Activated CD4-positive, alpha-beta T cell treated with anti-CD3 and anti-CD28 coated beads, Interleukin-2, amount 50 U/mL, for 48 hours (primary cell): Measurements from ENCODE around the gene CLIC3.

Experiments
- DNase-seq, 2 experiments: peaks; one replicate each; pipeline ENCODE4 v3.0.0-alpha.2; 2020

The CLIC3 gene

GRCh38 chr9:136963341-136963740 lies 33.0 kb downstream of the CLIC3 start:
- DNase-seq, result no peak

DNA sequence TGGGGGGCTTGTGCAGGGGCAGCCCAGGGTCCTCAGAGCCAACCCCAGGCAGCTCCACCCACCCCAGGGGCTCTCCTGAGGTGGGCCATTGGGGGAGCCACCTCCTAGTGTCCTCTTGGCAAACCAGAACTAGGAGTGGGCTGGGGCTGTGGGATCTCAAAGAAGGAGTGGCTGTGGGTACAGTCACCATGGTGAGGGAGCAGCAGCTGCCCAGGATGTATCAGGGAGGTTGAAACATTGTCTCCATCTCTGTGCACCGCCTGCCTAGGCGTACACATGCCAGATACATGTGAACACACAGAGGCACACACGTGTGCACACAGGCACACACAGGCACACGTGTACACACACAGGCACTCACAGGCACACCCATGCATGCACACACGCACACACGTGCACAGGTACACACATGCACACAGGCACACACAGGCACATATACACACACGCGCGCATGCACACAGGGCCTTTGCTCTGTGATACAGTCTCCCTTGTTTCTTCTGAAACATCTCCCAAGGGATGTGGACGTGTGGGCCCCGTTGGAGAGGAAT lies 33.6 kb downstream of the CLIC3 start:
- no peak for DNase-seq

- DNase-seq, result no peak
Observed at GRCh38 chr9:136962163-136962562, 34.2 kb downstream of the CLIC3 start.

- no peak for DNase-seq
Observed at GRCh38 chr9:136961279-136962065, 34.9 kb downstream of the CLIC3 start.

- no peak for DNase-seq
Observed at GRCh38 chr9:136960938-136961275, 35.5 kb downstream of the CLIC3 start.

DNA sequence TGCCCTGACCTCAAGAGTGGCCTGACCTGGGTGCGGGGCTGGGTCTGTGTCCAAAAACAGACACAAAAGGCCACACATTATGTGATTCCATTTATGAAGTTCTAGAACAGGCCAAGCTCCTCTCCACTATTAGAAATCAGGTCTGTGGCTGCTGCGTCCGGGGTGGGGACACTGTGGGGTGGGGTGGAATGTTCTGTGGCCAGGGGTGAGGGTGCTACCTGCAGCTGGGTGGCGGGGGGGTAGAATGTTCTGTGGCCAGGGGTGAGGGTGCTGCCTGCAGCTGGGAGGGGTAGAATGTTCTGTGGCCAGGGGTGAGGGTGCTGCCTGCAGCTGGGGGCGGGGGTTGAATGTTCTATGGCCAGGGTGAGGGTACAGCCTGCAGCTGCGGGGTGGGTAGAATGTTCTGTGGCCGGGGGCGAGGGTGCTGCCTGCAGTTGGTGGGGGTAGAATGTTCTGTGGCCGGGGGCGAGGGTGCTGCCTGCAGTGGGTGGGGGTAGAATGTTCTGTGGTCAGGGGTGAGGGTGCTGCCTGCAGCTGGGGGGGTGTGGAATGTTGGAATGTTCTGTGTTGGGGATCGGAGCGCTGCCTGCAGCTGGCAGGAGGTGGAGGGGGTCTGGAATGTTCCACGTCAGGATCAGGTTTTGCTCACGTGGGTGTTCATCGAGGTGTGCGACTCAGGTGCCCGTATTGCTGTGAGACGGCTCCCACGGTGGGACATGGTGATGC lies 36.0 kb downstream of the CLIC3 start:
- no peak for DNase-seq

GRCh38 chr9:136958898-136959850 lies 37.2 kb downstream of the CLIC3 start:
- DNase-seq, result no peak

- no peak for DNase-seq
Observed at GRCh38 chr9:136958473-136958872, 37.9 kb downstream of the CLIC3 start.

DNA sequence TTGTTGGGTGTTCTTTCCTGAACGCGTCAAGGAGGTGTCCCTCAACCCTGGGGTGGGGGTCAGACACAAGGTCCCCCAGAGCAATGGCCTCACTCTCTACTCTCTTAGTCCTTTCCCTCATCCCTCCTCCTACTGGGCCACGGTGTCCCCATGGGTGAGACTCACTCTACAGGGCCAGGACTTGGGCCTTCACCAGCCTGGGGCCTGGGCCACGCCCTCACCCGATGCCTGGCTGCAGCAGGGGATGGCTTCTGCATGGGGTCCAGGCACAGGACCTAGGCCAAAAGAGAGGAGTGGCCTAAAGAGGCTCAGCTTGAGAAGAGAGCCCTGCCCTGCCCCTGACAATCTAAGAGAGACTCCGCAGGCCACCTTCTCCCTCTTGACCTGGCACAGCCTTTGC lies 38.5 kb downstream of the CLIC3 start:
- DNase-seq, result no peak

GRCh38 chr9:136957461-136957860 lies 38.9 kb downstream of the CLIC3 start:
- no peak for DNase-seq

DNA sequence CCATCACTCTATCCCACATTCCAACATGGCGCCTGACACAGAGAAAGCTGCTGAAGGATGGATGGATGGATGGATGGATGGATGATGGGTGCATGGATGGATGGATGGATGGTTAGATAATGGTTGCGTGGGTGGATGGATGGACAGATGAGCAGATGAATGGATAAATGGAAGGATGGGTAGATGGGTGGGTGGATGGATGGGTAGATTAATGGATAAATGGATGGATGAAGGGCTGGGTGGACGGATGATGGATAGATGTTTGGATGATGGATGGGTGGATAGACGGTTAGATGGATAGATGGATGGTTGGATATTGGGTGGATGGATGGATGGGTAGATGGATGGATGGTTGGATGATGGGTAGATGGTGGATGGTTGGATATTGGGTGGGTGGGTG lies 39.8 kb downstream of the CLIC3 start:
- no peak for DNase-seq

DNA sequence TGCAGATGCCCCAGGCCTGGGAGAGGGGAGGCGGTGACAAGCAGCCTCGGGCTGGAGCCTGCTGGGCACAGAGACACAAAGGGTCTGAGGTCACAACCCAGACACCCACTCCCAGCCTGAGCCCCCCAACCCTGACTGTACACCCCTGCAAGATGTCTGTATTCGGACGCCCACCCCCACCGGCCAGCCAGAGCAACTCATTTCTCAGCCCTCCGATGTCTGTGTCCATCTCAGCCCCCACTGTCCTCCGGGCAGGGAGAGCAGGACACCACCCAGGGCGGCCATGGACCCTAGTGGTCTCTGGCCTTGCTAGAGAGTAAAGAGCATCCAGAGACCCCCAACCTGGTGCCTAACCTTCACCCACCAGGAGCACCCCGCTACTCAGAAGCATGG lies 40.4 kb downstream of the CLIC3 start:
- no peak for DNase-seq

- DNase-seq, result no peak
Observed at GRCh38 chr9:136955202-136955942, 41.0 kb downstream of the CLIC3 start.

DNA sequence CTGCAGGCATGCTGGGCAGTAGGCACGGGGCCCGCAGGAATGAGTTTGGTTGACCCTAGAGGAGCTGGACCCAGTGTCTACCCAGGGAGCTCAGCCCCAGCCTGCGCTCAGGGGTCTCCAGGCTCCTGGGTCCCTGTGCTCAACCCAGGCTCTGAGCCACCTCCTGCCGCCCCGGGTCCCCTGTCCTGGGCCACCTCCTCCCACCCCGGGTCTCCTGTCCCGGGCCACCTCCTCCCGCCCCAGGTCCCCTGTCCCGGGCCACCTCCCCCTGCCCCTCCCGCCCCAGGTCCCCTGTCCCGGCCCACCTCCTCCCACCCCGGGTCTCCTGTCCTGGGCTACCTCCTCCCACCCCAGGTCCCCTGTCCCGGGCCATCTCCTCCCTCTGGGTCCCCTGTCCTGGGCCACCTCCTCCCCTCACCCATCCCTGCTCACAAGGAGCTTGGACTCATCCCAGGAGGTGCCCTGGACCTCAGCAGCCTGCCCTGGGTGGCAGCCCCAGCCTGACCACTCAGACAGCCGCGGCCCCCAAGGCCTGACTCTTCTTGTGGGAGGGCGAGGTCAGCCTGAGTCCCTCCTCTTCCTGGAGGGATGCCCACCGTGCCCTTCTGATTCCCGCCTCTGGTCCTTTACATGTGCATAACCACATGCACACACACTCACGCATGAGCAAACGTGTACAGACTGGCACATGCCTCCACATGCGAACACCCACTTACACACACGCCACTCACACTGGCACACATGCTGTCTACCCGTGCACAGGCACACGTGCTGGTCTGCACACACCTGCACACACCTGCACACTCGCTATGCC lies 41.9 kb downstream of the CLIC3 start:
- no peak for DNase-seq

- no peak for DNase-seq
Observed at GRCh38 chr9:136953771-136954269, 42.5 kb downstream of the CLIC3 start.

- no peak for DNase-seq
Observed at GRCh38 chr9:136952876-136953770, 43.2 kb downstream of the CLIC3 start.

- no peak for DNase-seq
Observed at GRCh38 chr9:136952321-136952850, 44.0 kb downstream of the CLIC3 start.

GRCh38 chr9:136951541-136952320 lies 44.6 kb downstream of the CLIC3 start, which contains the start of gene LCN12:
LCN12 (plus strand) TSS chr9:136952273; CDS start chr9:136952328, 55 bp downstream.
- no peak for DNase-seq
